HCT116 (cell line): ENCODE data around the gene KAZN. TPM values are rescaled to one million over a fixed set of nuclear protein-coding genes. Genes with fewer than 3 reads are reported as not detected.

ENCODE experiments used
- ATAC-seq: fragments of 200-7000 bp; cut with Tn5 transposase; 2 replicates; pipeline ENCODE4 v1.9.1; 2020; ENCODE audit warnings: mild to moderate bottlenecking, moderate library complexity
- BruUV-seq: library from RNA; stranded (reverse); fragments of 400-500 nt; replicated peaks from 2 replicates; lab custom pipeline; 2021; lab: Mats Ljungman, UMichigan
- CTCF ChIA-PET: fragments of 300-600 bp; sonication (Branson Sonifier 250); formaldehyde crosslinking; loops from one replicate; lab custom pipeline; 2021; ENCODE audit warnings: antibody characterized with exemption; lab: Charles Lee
- POLR2A ChIA-PET: fragments of 300-600, 350-600 bp; sonication (Branson Sonifier 250); formaldehyde crosslinking; loops from one replicate; lab custom pipeline; 2021; ENCODE audit warnings: antibody characterized with exemption; lab: Charles Lee
- RAD21 ChIA-PET, 2 experiments: fragments of 300-600 bp; sonication (Branson Sonifier 250); formaldehyde crosslinking; loops; one replicate each; lab custom pipeline; 2023; ENCODE audit warnings: low total read pairs in 2 of 2; ENCODE audit not compliant: uncharacterized antibody in 2 of 2, unreplicated experiment in 2 of 2, low non-redundant PET in 1 of 2; lab: Charles Lee
- DNase-seq: peaks from one replicate; pipeline ENCODE4 v3.0.0-alpha.2; 2010; ENCODE audit warnings: low read depth, low spot score
- H2AFZ ChIP-seq: fragments of 200-600 bp; shearing (Covaris generic), sonication (generic); 2 replicates; pipeline ENCODE4 v1.6.1; 2017; ENCODE audit warnings: low read depth, mixed run types, mixed read lengths, antibody characterized with exemption, low read length; ENCODE audit not compliant: poor library complexity, severe bottlenecking
- H3K27ac ChIP-seq: 2 replicates; pipeline ENCODE4 v1.5.1; 2012; ENCODE audit warnings: low read depth, low read length
- H3K27me3 ChIP-seq: fragments of 200-600 bp; sonication (generic); 2 replicates; pipeline ENCODE4 v1.6.1; 2016; ENCODE audit warnings: mixed run types, low read length, mixed read lengths; ENCODE audit not compliant: insufficient read depth
- H3K36me3 ChIP-seq, 2 experiments: fragments of 200-500 bp in 1 of 2; fragments of 200-600 bp in 1 of 2; sonication (Bioruptor generic) in 1 of 2; sonication (generic) in 1 of 2; 2 replicates each; pipeline versions ENCODE4 v1.5.1 to v1.6.1; 2014 to 2016; ENCODE audit warnings: low read length in 2 of 2, inconsistent platforms in 1 of 2, mixed read lengths in 1 of 2, mixed run types in 1 of 2; ENCODE audit not compliant: insufficient read depth in 2 of 2, control insufficient read depth in 1 of 2
- H3K4me1 ChIP-seq, 2 experiments: fragments of 200-600 bp in 1 of 2; sonication (generic) in 1 of 2; 2 replicates each; pipeline versions ENCODE4 v1.5.1 to v1.6.1; 2012 to 2017; ENCODE audit warnings: low read length in 2 of 2, inconsistent platforms in 1 of 2, mild to moderate bottlenecking in 1 of 2, mixed read lengths in 1 of 2, mixed run types in 1 of 2, moderate library complexity in 1 of 2; ENCODE audit not compliant: insufficient read depth in 2 of 2, control insufficient read depth in 1 of 2
- H3K4me2 ChIP-seq: fragments of 200-600 bp; sonication (generic); 2 replicates; pipeline ENCODE4 v1.6.1; 2017; ENCODE audit warnings: mixed run types, low read length, mixed read lengths
- H3K4me3 ChIP-seq, 2 experiments: fragments of 200-600 bp in 1 of 2; sonication (generic) in 1 of 2; replicated peaks in 1 of 2; 2 replicates each; pipeline ENCODE4 v1.5.1; 2011 to 2016; ENCODE audit warnings: low read length in 2 of 2, control low read depth in 1 of 2, low read depth in 1 of 2, mild to moderate bottlenecking in 1 of 2, mixed read lengths in 1 of 2, mixed run types in 1 of 2
- H3K79me2 ChIP-seq: fragments of 200-600 bp; sonication (generic); 2 replicates; pipeline ENCODE4 v1.6.1; 2017; ENCODE audit warnings: mild to moderate bottlenecking, mixed run types, low read length, moderate library complexity, mixed read lengths; ENCODE audit not compliant: insufficient read depth
- H3K9ac ChIP-seq: fragments of 200-600 bp; sonication (generic); 2 replicates; pipeline ENCODE4 v1.6.1; 2016; ENCODE audit warnings: low read length, mixed read lengths
- H3K9me2 ChIP-seq: fragments of 200-600 bp; sonication (generic), shearing (Covaris generic); 2 replicates; pipeline ENCODE4 v1.6.1; 2017; ENCODE audit warnings: mixed run types, mild to moderate bottlenecking, moderate library complexity; ENCODE audit not compliant: insufficient read depth
- H3K9me3 ChIP-seq, 2 experiments: fragments of 200-500 bp in 1 of 2; fragments of 200-600 bp in 1 of 2; sonication (Bioruptor generic) in 1 of 2; sonication (generic) in 1 of 2; 2 replicates each; pipeline ENCODE4 v1.6.1; 2014 to 2017; ENCODE audit warnings: low read length in 2 of 2, mixed read lengths in 2 of 2, inconsistent platforms in 1 of 2, low read depth in 1 of 2, mild to moderate bottlenecking in 1 of 2, mixed run types in 1 of 2, moderate library complexity in 1 of 2; ENCODE audit not compliant: control insufficient read depth in 1 of 2, insufficient read depth in 1 of 2
- H4K20me1 ChIP-seq: fragments of 200-600 bp; sonication (generic), shearing (Covaris generic); 2 replicates; pipeline ENCODE4 v1.6.1; 2017; ENCODE audit warnings: mixed run types, mild to moderate bottlenecking, moderate library complexity; ENCODE audit not compliant: insufficient read depth
- EGR1 ChIP-seq: IDR thresholded peaks from 2 replicates; pipeline ENCODE4 v1.6.1; 2012; ENCODE audit warnings: low read depth
- ELF1 ChIP-seq: IDR thresholded peaks from 2 replicates; pipeline ENCODE4 v1.6.1; 2012; ENCODE audit warnings: low read depth, borderline replicate concordance
- EZH2phosphoT487 ChIP-seq: fragments of 200-600 bp; IDR thresholded peaks from 2 replicates; pipeline ENCODE4 v1.6.1; 2018; ENCODE audit warnings: antibody characterized with exemption, borderline replicate concordance
- FOSL1 ChIP-seq: IDR thresholded peaks from 2 replicates; pipeline ENCODE4 v1.6.1; 2012; ENCODE audit warnings: low read depth
- JUND ChIP-seq: IDR thresholded peaks from 2 replicates; pipeline ENCODE4 v1.6.1; 2012
- POLR2A ChIP-seq: IDR thresholded peaks from 2 replicates; pipeline ENCODE4 v1.7.0; 2011; ENCODE audit warnings: borderline replicate concordance; ENCODE audit not compliant: insufficient read depth, insufficient read length; ENCODE audit errors: extremely low read depth
- RAD21 ChIP-seq: IDR thresholded peaks from 2 replicates; pipeline ENCODE4 v1.6.1; 2012; ENCODE audit warnings: low read depth, mild to moderate bottlenecking
- SRF ChIP-seq: IDR thresholded peaks from 2 replicates; pipeline ENCODE4 v1.6.1; 2012; ENCODE audit warnings: low read depth
- YY1 ChIP-seq: IDR thresholded peaks from 2 replicates; pipeline ENCODE4 v1.6.1; 2011; ENCODE audit warnings: low read length, low read depth, moderate library complexity, mild to moderate bottlenecking; ENCODE audit not compliant: insufficient replicate concordance; ENCODE audit errors: extremely low read depth
- ZFX ChIP-seq: fragments of 450-650 bp; IDR thresholded peaks from 2 replicates; pipeline ENCODE4 v1.6.1; 2017
- intact Hi-C: fragments of 100-400 bp; cut with micrococcal nuclease; formaldehyde crosslinking; loops from 2 replicates; pipeline ENCODE4 v1.10.0; 2022
- total RNA-seq: library from RNA; stranded (reverse); gene quantifications from one replicate; pipeline ENCODE4 v1.2.1, GENCODE V29; 2021; ENCODE audit not compliant: unreplicated experiment
- TF ChIP-seq, protein P1 (sequence below): IDR thresholded peaks from 2 replicates; pipeline ENCODE4 v1.6.1; 2012
- TF ChIP-seq, protein P2 (sequence below): IDR thresholded peaks from 2 replicates; pipeline ENCODE4 v1.6.1; 2011; ENCODE audit warnings: mild to moderate bottlenecking, low read length, moderate library complexity; ENCODE audit not compliant: insufficient replicate concordance; ENCODE audit errors: extremely low read depth
- TF ChIP-seq, protein P3 (sequence below): IDR thresholded peaks from 2 replicates; pipeline ENCODE4 v1.6.1; 2012
- TF ChIP-seq, protein P4 (sequence below): IDR thresholded peaks from 2 replicates; pipeline ENCODE4 v1.6.1; 2012; ENCODE audit warnings: low read depth

KAZN gene
- total RNA-seq, 1 experiment from 2014 or later, result 13.4 TPM

DNA sequence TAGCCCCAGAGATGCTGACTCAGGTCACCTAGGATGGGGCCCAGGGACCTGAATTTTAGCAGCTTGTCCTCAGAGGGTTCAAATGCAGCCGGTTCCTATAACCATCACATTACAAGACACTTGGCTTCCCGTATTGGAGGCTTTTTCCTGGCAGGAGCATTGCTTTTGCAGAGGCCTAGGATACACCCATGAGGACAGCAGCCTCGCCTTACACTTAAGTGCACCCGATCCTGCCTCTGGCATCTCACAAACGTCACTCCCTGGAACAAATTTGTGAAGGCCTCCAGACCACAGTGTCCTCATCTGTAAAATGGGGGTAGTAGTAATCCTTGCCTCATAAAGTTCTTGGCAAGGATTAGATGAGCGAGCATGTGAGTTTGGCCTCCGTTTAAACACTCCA is 130.0 kb downstream of the KAZN start:
- intact Hi-C loops, result no loop called here
- no peak overlapping the region for H3K4me2 ChIP-seq
- POLR2A ChIA-PET, result no interaction called here
- H3K9me3 ChIP-seq, result no peaks in the 10 kb centered on the region
- ATAC-seq (no peak), DNase-seq (no peak)
- no peak overlapping the region for H3K9ac ChIP-seq
- H3K9me2 ChIP-seq, result no peaks in the 10 kb centered on the region
- no peaks in the 10 kb centered on the region for H3K36me3 ChIP-seq
- H3K27me3 ChIP-seq, result peaks cover 4% of the 10 kb centered on the region; the same call in 1 of the 2 replicates
- RAD21 ChIA-PET, result no interaction called here
- TF ChIP-seq, protein P1, sequence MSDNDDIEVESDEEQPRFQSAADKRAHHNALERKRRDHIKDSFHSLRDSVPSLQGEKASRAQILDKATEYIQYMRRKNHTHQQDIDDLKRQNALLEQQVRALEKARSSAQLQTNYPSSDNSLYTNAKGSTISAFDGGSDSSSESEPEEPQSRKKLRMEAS, result no peak
- TF ChIP-seq POLR2A, result no peak
- TF ChIP-seq, protein P2, sequence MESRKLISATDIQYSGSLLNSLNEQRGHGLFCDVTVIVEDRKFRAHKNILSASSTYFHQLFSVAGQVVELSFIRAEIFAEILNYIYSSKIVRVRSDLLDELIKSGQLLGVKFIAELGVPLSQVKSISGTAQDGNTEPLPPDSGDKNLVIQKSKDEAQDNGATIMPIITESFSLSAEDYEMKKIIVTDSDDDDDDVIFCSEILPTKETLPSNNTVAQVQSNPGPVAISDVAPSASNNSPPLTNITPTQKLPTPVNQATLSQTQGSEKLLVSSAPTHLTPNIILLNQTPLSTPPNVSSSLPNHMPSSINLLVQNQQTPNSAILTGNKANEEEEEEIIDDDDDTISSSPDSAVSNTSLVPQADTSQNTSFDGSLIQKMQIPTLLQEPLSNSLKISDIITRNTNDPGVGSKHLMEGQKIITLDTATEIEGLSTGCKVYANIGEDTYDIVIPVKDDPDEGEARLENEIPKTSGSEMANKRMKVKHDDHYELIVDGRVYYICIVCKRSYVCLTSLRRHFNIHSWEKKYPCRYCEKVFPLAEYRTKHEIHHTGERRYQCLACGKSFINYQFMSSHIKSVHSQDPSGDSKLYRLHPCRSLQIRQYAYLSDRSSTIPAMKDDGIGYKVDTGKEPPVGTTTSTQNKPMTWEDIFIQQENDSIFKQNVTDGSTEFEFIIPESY, result no peak
- TF ChIP-seq SRF, result no peak
- TF ChIP-seq, protein P3, sequence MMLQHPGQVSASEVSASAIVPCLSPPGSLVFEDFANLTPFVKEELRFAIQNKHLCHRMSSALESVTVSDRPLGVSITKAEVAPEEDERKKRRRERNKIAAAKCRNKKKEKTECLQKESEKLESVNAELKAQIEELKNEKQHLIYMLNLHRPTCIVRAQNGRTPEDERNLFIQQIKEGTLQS, result no peak
- TF ChIP-seq FOSL1, result no peak
- no peak for TF ChIP-seq RAD21
- TF ChIP-seq, protein P4, sequence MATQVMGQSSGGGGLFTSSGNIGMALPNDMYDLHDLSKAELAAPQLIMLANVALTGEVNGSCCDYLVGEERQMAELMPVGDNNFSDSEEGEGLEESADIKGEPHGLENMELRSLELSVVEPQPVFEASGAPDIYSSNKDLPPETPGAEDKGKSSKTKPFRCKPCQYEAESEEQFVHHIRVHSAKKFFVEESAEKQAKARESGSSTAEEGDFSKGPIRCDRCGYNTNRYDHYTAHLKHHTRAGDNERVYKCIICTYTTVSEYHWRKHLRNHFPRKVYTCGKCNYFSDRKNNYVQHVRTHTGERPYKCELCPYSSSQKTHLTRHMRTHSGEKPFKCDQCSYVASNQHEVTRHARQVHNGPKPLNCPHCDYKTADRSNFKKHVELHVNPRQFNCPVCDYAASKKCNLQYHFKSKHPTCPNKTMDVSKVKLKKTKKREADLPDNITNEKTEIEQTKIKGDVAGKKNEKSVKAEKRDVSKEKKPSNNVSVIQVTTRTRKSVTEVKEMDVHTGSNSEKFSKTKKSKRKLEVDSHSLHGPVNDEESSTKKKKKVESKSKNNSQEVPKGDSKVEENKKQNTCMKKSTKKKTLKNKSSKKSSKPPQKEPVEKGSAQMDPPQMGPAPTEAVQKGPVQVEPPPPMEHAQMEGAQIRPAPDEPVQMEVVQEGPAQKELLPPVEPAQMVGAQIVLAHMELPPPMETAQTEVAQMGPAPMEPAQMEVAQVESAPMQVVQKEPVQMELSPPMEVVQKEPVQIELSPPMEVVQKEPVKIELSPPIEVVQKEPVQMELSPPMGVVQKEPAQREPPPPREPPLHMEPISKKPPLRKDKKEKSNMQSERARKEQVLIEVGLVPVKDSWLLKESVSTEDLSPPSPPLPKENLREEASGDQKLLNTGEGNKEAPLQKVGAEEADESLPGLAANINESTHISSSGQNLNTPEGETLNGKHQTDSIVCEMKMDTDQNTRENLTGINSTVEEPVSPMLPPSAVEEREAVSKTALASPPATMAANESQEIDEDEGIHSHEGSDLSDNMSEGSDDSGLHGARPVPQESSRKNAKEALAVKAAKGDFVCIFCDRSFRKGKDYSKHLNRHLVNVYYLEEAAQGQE, result no peak
- no peak for TF ChIP-seq YY1
- TF ChIP-seq EGR1, result no peak
- TF ChIP-seq JUND, result no peak
- no peak for TF ChIP-seq ZFX
- no peak for TF ChIP-seq ELF1
- no peak for TF ChIP-seq EZH2phosphoT487
- TF ChIP-seq, all 23 proteins: peak for 0
- Histone ChIP-seq H4K20me1 (no peaks in the 10 kb centered on the region), H3K4me1 (peaks cover 0 to 12% of the 10 kb centered on the region in 2 experiments; a peak in 2 of 4 replicates), H2AFZ (no peak overlapping the region), H3K4me3 (no peak overlapping the region), H3K27ac (no peak overlapping the region), H3K79me2 (no peaks in the 10 kb centered on the region)
- no TSS peak for BruUV-seq
- CTCF ChIA-PET, result no interaction called here
